Head of caudate nucleus (tissue), 42 donors: ENCODE data around the gene LMNB1.
"Not testable (repeated sequence)": the region's sequence is repeated elsewhere in the genome, so short reads cannot be mapped to it uniquely, and the experiment has no call there.

ENCODE experiments used
- DNase-seq, 42 donors: peaks; one replicate each; pipeline versions ENCODE4 v3.0.0 to v3.0.0-alpha.2; 2020 to 2021; ENCODE audit warnings: mixed read lengths in 7 of 42
- intact Hi-C: fragments of 100-400 bp; cut with DNase I; formaldehyde crosslinking; loops from one replicate; pipeline ENCODE4 v1.15.0; 2022

Gene LMNB1, protein sequence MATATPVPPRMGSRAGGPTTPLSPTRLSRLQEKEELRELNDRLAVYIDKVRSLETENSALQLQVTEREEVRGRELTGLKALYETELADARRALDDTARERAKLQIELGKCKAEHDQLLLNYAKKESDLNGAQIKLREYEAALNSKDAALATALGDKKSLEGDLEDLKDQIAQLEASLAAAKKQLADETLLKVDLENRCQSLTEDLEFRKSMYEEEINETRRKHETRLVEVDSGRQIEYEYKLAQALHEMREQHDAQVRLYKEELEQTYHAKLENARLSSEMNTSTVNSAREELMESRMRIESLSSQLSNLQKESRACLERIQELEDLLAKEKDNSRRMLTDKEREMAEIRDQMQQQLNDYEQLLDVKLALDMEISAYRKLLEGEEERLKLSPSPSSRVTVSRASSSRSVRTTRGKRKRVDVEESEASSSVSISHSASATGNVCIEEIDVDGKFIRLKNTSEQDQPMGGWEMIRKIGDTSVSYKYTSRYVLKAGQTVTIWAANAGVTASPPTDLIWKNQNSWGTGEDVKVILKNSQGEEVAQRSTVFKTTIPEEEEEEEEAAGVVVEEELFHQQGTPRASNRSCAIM

GRCh38 chr5:126776499-126777256 lies at the start of gene LMNB1:
LMNB1 (plus strand) TSS chr5:126777136; CDS start chr5:126777509, 373 bp downstream.
- intact Hi-C loops, result loop anchor here (5.0 kb wide), 2 partner anchors 99 to 119 kb away; no protein-coding TSS in a partner anchor
- peak; percentile 73 to 97 (median 93) for DNase-seq

DNA sequence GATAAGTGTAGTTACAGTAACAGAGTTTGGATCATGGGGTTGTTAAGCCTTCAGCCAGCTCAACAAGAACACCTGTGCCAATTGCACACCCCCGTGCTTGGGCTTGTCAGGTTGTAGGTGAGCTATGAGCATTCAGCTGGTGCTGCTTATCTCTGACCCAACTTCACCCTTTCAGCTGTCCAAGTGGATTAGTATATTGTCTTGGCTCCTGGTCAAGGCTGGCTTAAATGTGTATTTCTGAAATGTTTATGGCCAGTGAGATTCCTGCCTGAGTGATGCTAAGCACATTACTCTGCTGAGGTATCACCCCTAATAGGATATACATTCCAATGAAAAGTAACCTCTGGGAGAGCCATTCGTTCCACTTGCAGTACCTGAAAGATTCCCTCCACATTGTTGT lies 44.2 kb upstream of the LMNB1 start:
- intact Hi-C loops, result no loop called here
- DNase-seq, result no peak

DNA sequence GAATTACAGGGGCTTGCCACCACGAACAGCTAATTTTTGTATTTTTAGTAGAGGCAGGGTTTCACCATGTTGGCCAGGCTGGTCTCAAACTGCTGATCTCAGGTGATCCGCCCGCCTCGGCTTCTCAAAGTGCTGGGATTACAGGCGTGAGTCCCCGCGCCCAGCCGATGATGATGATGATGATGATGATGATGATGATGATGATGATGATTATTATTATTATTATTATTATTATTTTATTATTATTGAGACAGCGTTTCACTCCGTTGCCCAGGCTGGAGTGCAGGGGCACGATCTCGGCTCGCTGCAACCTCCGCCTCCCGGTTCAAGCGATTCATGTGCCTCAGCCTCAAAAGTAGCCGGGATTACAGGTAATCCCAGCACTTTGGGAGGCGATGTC lies 42.4 kb upstream of the LMNB1 start:
- intact Hi-C loops, DNase-seq: not testable (repeated sequence)

DNA sequence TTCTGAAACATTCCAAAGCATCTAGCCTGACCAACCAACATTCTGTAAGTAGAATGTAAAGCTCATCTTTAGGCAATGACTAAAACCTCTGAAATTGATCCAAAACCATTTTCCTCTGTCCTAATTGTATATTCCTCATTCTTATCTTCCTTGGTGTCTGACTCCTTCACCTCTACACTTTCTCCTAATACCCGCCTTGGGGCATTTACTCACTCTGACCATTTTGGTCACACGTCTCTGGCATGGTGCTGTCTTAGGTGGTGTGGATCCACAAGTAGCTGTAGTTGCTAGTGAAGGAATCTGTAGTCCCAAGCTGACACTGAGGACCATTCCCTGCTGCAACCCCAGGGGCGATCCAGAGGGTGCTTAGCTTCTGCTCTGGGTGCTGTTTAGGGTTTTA lies 40.8 kb upstream of the LMNB1 start:
- no peak for DNase-seq
- intact Hi-C loops, result no loop called here

DNA sequence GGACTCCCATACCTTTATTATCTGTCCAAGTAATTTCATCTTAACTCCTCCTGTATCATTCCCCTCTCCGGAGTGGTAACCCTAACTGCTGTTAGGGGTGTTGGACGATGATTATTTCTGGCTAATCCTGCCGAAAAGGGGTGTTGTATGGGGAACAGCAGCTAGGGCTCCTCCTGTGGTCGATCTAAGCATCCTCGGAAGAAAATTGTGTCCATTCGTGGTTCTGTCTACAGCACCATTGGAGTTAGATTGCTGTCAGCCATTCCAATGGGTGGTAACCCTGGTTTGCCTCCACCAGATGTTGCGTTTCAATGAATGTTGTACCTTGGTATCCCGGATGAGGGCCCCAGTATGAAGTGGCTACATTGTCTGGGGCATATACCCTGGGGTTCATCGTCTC lies 35.6 kb upstream of the LMNB1 start:
- intact Hi-C loops, result no loop called here
- DNase-seq, result no peak

DNA sequence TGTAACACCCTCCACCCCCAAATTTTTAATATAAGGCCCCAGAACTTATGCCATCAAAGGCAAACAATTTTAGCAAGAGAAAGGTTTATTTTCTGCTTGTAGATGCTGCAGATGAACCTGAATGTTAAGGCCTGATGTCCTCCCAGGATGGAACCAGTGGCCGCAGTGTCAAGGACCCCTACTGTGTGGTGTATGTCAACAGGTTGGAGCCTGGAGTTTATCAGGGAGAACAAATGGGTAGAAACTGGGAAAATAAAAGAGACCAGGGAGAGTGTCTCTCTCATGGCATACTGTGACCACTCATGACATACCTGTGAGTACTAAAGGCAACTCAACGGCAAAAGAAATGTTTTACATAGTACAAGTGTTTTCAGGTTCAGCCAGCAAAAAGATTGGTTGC lies 34.5 kb upstream of the LMNB1 start:
- DNase-seq, result no peak
- intact Hi-C loops, result no loop called here

DNA sequence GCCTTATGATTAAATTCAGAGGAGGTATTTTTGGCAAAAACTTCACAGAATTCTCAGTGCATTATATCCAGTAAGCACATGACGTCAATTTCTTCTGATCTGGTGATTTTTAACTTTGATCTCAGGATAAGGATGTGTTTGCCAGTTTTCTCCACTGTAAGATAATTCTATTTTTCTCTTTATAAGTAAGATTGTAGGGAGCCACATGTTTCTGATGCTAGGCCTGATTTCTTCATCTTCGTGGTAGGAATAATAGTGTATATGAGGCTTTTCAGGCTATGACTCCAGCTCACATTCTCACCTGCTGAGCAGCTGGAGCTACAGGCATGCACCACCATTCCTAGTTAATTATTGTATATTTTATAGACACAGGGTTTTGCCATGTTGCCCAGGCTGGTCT lies 32.1 kb upstream of the LMNB1 start:
- intact Hi-C loops, result no loop called here
- no peak for DNase-seq

DNA sequence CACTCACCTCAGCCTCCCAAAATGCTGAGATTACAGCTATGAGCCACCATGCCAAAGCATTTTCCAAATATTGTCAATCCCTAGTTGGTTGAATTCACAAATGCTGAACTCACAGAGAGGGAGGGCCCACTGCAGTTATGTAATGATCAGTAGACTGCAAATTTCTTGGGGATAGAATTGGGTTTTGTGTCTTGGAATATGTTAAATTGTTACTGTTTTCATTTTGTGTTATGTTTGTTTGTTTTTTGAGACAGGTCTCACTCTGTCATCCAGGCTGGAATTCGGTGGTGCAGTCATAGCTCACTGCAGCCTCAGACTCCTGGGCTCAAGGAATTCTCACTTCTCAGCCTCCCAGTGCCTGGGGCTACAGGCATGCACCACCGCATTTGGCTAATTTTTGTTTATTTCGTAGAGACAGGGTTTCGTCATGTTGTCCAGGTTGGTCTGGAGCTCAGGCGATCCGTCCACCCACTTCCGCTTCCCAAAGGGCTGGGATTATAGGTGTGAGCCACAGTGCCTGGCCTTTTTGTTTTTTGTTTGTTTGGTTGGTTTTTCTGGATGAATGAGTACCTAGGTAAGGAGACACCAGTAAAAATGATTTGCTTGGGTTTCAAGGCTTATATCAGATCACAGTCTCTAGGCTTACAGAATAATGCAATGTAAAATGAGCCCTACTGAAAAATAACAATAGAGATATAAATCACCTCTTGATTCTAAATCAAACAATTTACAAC lies 31.5 kb upstream of the LMNB1 start:
- peak in 1 of 42 donors; percentile 20 for DNase-seq
- intact Hi-C loops, result no loop called here

DNA sequence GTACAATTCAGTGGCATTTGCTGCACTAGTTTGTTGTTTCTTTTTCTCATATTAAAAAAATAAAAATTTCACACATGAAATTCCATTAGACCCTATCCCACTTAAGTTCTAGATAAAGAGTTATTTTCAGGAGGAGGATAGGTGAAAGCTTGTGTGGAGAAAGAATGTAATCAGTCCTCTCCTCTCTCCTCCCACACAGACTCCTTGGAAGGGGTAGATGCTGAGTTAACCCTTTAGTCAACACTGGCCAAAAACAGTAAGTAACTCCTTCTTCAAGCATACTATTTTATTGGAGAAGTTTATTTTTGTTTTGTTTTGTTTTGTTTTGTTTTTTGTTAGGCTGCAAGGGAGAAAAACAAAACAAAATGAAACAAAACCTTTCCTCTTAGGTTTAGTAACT lies 30.6 kb upstream of the LMNB1 start:
- intact Hi-C loops, result no loop called here

DNA sequence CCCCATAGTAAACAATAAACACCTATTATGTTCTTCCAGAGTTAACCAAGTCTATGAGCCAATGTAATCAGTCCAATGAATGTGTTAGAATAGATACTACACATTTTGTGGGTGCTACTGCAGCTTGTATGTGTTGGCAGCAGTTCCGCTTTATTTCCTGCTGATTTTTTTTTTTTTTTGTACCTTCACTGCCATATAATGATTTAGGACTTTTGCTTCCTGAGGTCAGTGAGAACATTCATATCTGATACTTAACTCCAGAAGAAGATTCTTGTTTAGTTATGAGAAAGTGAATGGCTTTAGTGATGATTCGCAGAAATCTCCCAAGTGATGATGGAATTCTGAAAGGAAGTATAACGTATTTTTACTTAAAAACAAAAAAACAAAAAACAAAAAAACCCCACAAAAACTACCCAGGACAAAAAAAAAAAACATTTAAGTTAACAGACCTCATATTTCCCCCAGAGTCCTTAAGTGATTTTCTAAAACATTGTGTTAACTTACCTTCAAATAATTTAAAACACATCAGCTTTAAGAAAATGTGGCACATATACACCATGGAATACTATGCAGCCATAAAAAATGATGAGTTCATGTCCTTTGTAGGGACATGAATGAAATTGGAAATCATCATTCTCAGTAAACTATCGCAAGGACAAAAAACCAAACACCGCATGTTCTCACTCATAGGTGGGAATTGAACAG lies 24.7 kb upstream of the LMNB1 start:
- DNase-seq, result no peak
- intact Hi-C loops, result no loop called here

More for the DNA sequence above, 30.6 kb upstream of the LMNB1 start:
- DNase-seq, result no peak

- peak in 1 of 42 donors; percentile 17 for DNase-seq
- intact Hi-C loops, result no loop called here
These were observed 23.7 kb upstream of the LMNB1 start for GRCh38 chr5:126753227-126753626.

- DNase-seq, result peak in 1 of 42 donors; percentile 31
- intact Hi-C loops, result no loop called here
These were observed 22.3 kb upstream of the LMNB1 start for GRCh38 chr5:126754609-126755008.

DNA sequence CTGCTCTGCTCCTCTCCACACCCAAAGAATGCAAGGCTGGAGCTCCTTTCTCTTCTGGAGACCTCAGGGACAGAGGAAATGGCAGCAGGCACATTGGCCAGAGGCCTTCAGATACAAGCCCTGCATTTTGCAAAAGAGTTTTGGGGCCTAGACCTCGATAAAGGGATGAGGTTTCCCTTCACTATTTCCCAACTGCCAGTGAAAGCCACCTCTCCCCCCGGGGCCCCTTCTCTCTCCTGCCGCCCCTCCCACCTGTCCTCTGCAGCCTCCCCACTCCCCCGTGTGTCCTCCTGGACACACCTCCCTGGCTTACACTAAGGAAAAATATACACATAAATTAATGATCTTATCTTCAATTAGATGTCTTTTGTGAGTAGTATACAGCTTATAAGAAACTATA lies 21.3 kb upstream of the LMNB1 start:
- DNase-seq, result peak in 1 of 42 donors; percentile 26
- intact Hi-C loops, result no loop called here

GRCh38 chr5:126757713-126758357 lies 19.1 kb upstream of the LMNB1 start:
- no peak for DNase-seq
- intact Hi-C loops, result no loop called here

DNA sequence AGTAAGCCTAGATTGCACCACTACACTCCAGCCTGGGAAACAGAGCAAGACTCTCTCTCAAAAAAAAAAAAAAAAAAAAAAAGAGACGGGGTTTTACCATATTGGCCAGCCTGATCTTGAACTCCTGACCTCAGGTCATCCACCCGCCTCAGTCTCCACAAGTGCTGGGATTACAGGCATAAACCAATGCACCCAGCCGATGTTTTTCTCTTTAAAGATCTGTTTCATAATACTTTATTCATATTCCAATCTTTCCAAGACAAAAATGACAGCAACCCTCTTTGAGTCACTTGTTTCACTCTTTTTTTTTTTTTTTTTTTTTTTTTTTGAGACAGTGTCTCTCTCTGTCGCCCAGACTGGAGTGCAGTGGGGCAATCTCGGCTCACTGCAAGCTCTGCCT lies 13.6 kb upstream of the LMNB1 start:
- no peak for DNase-seq

GRCh38 chr5:126769703-126770102 lies 7.2 kb upstream of the LMNB1 start:
- no peak for DNase-seq
- intact Hi-C loops, result no loop called here

More for the DNA sequence above, 13.6 kb upstream of the LMNB1 start:
- intact Hi-C loops, result no loop called here

DNA sequence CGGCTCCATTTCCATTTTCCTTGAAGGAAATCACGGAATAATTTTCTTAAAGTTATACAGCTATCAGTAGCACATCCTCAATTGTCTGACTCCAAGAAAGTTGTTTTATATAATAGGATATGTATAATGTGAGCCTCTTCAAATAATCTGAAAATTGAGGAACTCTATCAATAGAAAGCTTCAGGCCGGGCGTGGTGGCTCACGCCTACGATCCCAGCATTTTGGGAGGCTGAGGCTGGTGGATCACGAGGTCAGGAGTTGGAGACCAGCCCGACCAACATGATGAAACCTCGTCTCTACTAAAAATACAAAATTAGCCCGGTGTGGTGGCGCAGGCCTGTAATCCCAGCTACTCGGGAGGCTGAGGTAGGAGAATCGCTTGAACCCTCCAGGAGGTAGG lies 3.4 kb upstream of the LMNB1 start:
- intact Hi-C loops, DNase-seq: not testable (repeated sequence)

DNA sequence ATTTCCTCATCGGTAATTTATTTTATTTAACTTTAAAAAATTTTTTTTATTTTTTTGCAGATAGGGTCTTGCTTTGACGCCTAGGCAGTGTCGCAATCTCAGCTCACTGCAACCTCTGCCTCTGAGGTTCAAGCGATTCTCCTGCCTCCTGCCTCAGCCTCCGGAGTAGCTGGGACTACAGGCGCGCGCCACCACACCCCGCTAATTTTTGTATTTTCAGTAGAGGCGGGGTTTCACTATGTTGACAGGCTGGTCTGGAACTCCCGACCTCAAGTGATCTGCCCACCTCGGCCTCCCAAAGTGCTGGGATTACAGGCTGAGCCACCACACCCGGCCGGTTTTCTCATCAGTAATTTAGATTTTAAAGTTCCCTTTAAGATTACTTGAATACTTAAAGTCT lies 2.3 kb upstream of the LMNB1 start:
- intact Hi-C loops, DNase-seq: not testable (repeated sequence)
